HepG2 (cell line): ENCODE data around the gene SLC8B1. TPM values are rescaled to one million over a fixed set of nuclear protein-coding genes. Genes with fewer than 3 reads are reported as not detected.

Source experiments
- ATAC-seq: fragments of 200-7000 bp; cut with Tn5 transposase; 3 replicates; pipeline ENCODE4 v1.9.1; 2020; ENCODE audit warnings: mild to moderate bottlenecking, moderate library complexity
- BruUV-seq: library from RNA; stranded (reverse); fragments of 400-500 nt; replicated peaks from 2 replicates; lab custom pipeline; 2021; lab: Mats Ljungman, UMichigan
- CTCF ChIA-PET: fragments of 300-600 bp; formaldehyde crosslinking; extraction: SDS; loops from one replicate; lab custom pipeline; 2021; ENCODE audit warnings: low total read pairs, inconsistent platforms, low intra/inter-chr PET ratio; lab: Yijun Ruan, JAX
- POLR2A ChIA-PET: fragments of 350-600 bp; sonication (Branson Sonifier 250); formaldehyde crosslinking; loops from one replicate; lab custom pipeline; 2020; ENCODE audit warnings: antibody characterized with exemption, inconsistent platforms; lab: Yijun Ruan, JAX
- DNase-seq: peaks from one replicate; pipeline ENCODE4 v3.0.0-alpha.2; 2015; ENCODE audit warnings: low spot score
- FAIRE-seq: peaks from 3 replicates; lab custom pipeline; 2011; peaks lifted over from hg19 to GRCh38; lab: Jason Lieb, UNC
- H2AFZ ChIP-seq: one replicate; pipeline ENCODE4 v1.6.1; 2011; ENCODE audit warnings: low read length, inconsistent platforms
- H3K27ac ChIP-seq: fragments of 300-600 bp; 3 replicates; pipeline ENCODE4 v1.8.0; 2011; ENCODE audit warnings: mixed run types, mild to moderate bottlenecking, mixed read lengths, low read length, inconsistent platforms; ENCODE audit not compliant: insufficient read depth; ENCODE audit errors: extremely low read length
- H3K27me3 ChIP-seq, 2 experiments: fragments of 200-600 bp in 1 of 2; 2 replicates in 1 of 2; 3 replicates in 1 of 2; pipeline versions ENCODE4 v1.6.0 to v1.8.0; 2011; ENCODE audit warnings: low read length in 2 of 2, mild to moderate bottlenecking in 2 of 2, moderate library complexity in 2 of 2, inconsistent platforms in 1 of 2; ENCODE audit not compliant: insufficient read depth in 2 of 2, control insufficient read depth in 1 of 2
- H3K36me3 ChIP-seq, 2 experiments: fragments of 200-600 bp in 1 of 2; replicated peaks in 1 of 2; 2 replicates in 1 of 2; 3 replicates in 1 of 2; pipeline versions ENCODE4 v1.5.1 to v1.8.0; 2011; ENCODE audit warnings: low read length in 2 of 2, inconsistent platforms in 1 of 2; ENCODE audit not compliant: insufficient read depth in 2 of 2, control insufficient read depth in 1 of 2
- H3K4me1 ChIP-seq: 2 replicates; pipeline ENCODE4 v1.5.1; 2012; ENCODE audit warnings: low read length, inconsistent platforms; ENCODE audit not compliant: insufficient read depth
- H3K4me2 ChIP-seq: 2 replicates; pipeline ENCODE4 v1.6.0; 2011; ENCODE audit warnings: low read depth, low read length, inconsistent platforms
- H3K4me3 ChIP-seq, 3 experiments: fragments of 200-600 bp in 1 of 3; sonication (generic), shearing (Covaris generic) in 1 of 3; replicated peaks in 1 of 3; 2 replicates each; pipeline ENCODE4 v1.5.1; 2011 to 2016; ENCODE audit warnings: low read length in 3 of 3, inconsistent platforms in 2 of 3, low read depth in 2 of 3, mild to moderate bottlenecking in 2 of 3, control low read depth in 1 of 3, mixed read lengths in 1 of 3; ENCODE audit not compliant: insufficient read depth in 1 of 3
- H3K79me2 ChIP-seq: one replicate; pipeline ENCODE4 v1.6.1; 2011; ENCODE audit warnings: low read length, inconsistent platforms; ENCODE audit not compliant: insufficient read depth
- H3K9ac ChIP-seq: 2 replicates; pipeline ENCODE4 v1.6.0; 2011; ENCODE audit warnings: mild to moderate bottlenecking, low read depth, low read length, inconsistent platforms; ENCODE audit not compliant: insufficient read depth
- H3K9me3 ChIP-seq: 2 replicates; pipeline ENCODE4 v1.5.1; 2012; ENCODE audit warnings: mild to moderate bottlenecking, low read length
- H4K20me1 ChIP-seq: 2 replicates; pipeline ENCODE4 v1.6.0; 2011; ENCODE audit warnings: inconsistent platforms, mild to moderate bottlenecking, low read length, moderate library complexity; ENCODE audit not compliant: insufficient read depth
- ESRRA ChIP-seq: sonication (generic); formaldehyde crosslinking; IDR thresholded peaks from 2 replicates; pipeline ENCODE4 v1.5.1; 2020; ENCODE audit warnings: mild to moderate bottlenecking, low read depth, missing genetic modification reagents
- FOXJ3 ChIP-seq: sonication (generic); formaldehyde crosslinking; IDR thresholded peaks from 2 replicates; pipeline ENCODE4 v1.4.0; 2020; ENCODE audit warnings: missing genetic modification reagents, mild to moderate bottlenecking, borderline replicate concordance
- HDAC1 ChIP-seq: sonication (generic); formaldehyde crosslinking; IDR thresholded peaks from 2 replicates; pipeline ENCODE4 v1.5.1; 2020; ENCODE audit warnings: mild to moderate bottlenecking, missing genetic modification reagents
- HNF4A ChIP-seq: sonication (generic); formaldehyde crosslinking; IDR thresholded peaks from 2 replicates; pipeline ENCODE4 v1.4.0; 2020; ENCODE audit warnings: missing genetic modification reagents
- HNF4G ChIP-seq, 2 experiments: sonication (generic) in 1 of 2; formaldehyde crosslinking in 1 of 2; IDR thresholded peaks; 2 replicates each; pipeline versions ENCODE4 v1.4.0 to v1.6.1; 2011 to 2020; ENCODE audit warnings: borderline replicate concordance in 2 of 2, low read depth in 2 of 2, mild to moderate bottlenecking in 2 of 2, low read length in 1 of 2, missing genetic modification reagents in 1 of 2, moderate library complexity in 1 of 2
- HOXA3 ChIP-seq: sonication (generic); formaldehyde crosslinking; IDR thresholded peaks from 2 replicates; pipeline ENCODE4 v1.5.0; 2020; ENCODE audit warnings: missing genetic modification reagents
- LCORL ChIP-seq, 2 experiments: fragments of 450-650 bp in 1 of 2; sonication (generic) in 1 of 2; formaldehyde crosslinking in 1 of 2; IDR thresholded peaks; 2 replicates each; pipeline versions ENCODE4 v1.5.0 to v1.6.1; 2017 to 2020; ENCODE audit warnings: antibody characterized with exemption in 1 of 2, missing genetic modification reagents in 1 of 2
- NR2F1 ChIP-seq, 2 experiments: fragments of 450-650 bp in 1 of 2; formaldehyde crosslinking in 1 of 2; IDR thresholded peaks; 2 replicates each; pipeline versions ENCODE4 v1.5.0 to v1.6.1; 2016 to 2020; ENCODE audit warnings: mild to moderate bottlenecking in 1 of 2, missing compliant biosample characterization in 1 of 2, missing genetic modification reagents in 1 of 2, moderate library complexity in 1 of 2
- NR2F2 ChIP-seq: IDR thresholded peaks from 2 replicates; pipeline ENCODE4 v1.6.1; 2012; ENCODE audit warnings: low read depth, inconsistent platforms, borderline replicate concordance
- PITX1 ChIP-seq: sonication (generic); formaldehyde crosslinking; IDR thresholded peaks from 2 replicates; pipeline ENCODE4 v1.5.1; 2020; ENCODE audit warnings: mild to moderate bottlenecking, missing genetic modification reagents
- RARA ChIP-seq: IDR thresholded peaks from 2 replicates; pipeline ENCODE4 v1.6.1; 2016; ENCODE audit warnings: missing genetic modification reagents, missing compliant biosample characterization
- ZNF296 ChIP-seq: sonication (generic); formaldehyde crosslinking; conservative IDR thresholded peaks from 2 replicates; pipeline ENCODE4 v1.5.0; 2020; ENCODE audit warnings: mild to moderate bottlenecking, missing genetic modification reagents
- ZSCAN21 ChIP-seq: sonication (generic); formaldehyde crosslinking; IDR thresholded peaks from 2 replicates; pipeline ENCODE4 v1.8.0; 2022; ENCODE audit warnings: mild to moderate bottlenecking, missing genetic modification reagents, moderate library complexity, borderline replicate concordance
- WGBS: methylation state at CpG from one replicate; pipeline ENCODE4 v1.1.6; 2017; ENCODE audit warnings: low lambda C conversion rate; 5-methylcytosine and 5-hydroxymethylcytosine counted together
- in situ Hi-C: cut with HindIII; loops from 2 replicates; pipeline ENCODE4 v1.10.0; 2017; ENCODE audit warnings: low pct_unique_long_range_greater_than_20kb; ENCODE audit not compliant: extremely low pct_ligation_motif_present
- intact Hi-C: fragments of 100-400 bp; cut with micrococcal nuclease; formaldehyde crosslinking; loops from one replicate; pipeline ENCODE4 v1.10.0; 2022; ENCODE audit not compliant: unreplicated experiment
- polyA plus RNA-seq, 8 experiments: library from polyadenylated mRNA; depleted of rRNA in 3 of 8; stranded (reverse) in 7 of 8; unstranded in 1 of 8; fragments of >200 nt; fragmentation: Illumina TruSeq in 4 of 8; extraction: Trizol in 4 of 8; gene quantifications; 2 replicates each; pipeline versions ENCODE4 v1.2.1 to v1.2.3, GENCODE V29; 2011 to 2016; ENCODE audit warnings: low read depth in 4 of 8, missing spikeins in 1 of 8, mixed read lengths in 1 of 8; ENCODE audit not compliant: insufficient read depth in 1 of 8
- total RNA-seq, 5 experiments: library from RNA; depleted of rRNA; stranded (reverse); fragments of >200 nt; fragmentation: Illumina TruSeq; extraction: Trizol; gene quantifications; 2 replicates each; pipeline ENCODE4 v1.2.3, GENCODE V29; 2016; ENCODE audit warnings: low read depth in 1 of 5
- TF ChIP-seq, protein P1 (sequence below): sonication (generic); formaldehyde crosslinking; IDR thresholded peaks from 2 replicates; pipeline ENCODE4 v1.5.1; 2020; ENCODE audit warnings: mild to moderate bottlenecking, missing genetic modification reagents, moderate library complexity
- TF ChIP-seq, protein P2 (sequence below): IDR thresholded peaks from 2 replicates; pipeline ENCODE4 v1.4.0; 2020; ENCODE audit warnings: mild to moderate bottlenecking, missing genetic modification reagents

The SLC8B1 gene
- total and polyA plus RNA-seq, 2 of the 13 experiments (the other 11 are each of a cell fraction or from before 2014, with no cell fraction given), result 6.8 to 8.0 TPM

GRCh38 chr12:113269257-113269943 is 65.5 kb downstream of the SLC8B1 start:
- WGBS, result 98% methylated on average over 8 of the region's 12 CpGs
- Histone ChIP-seq H3K27me3 (no peaks in the 10 kb centered on the region), H4K20me1 (no peaks in the 10 kb centered on the region), H2AFZ (no peak overlapping the region), H3K4me2 (no peak overlapping the region), H3K27ac (no peak overlapping the region), H3K4me3 (no peak overlapping the region), H3K9me3 (no peaks in the 10 kb centered on the region), H3K4me1 (peaks cover 43% of the 10 kb centered on the region), H3K79me2 (no peaks in the 10 kb centered on the region), H3K36me3 (peaks cover 6% of the 10 kb centered on the region in 2 experiments; a peak in 4 of 5 replicates), H3K9ac (no peak overlapping the region)
- ATAC-seq (no peak), FAIRE-seq (no peak), DNase-seq (no peak)
- intact Hi-C loops (no loop called here), in situ Hi-C loops (no loop called here)
- no TSS peak for BruUV-seq
- ChIA-PET POLR2A (interaction anchor here (0.8 to 1.4 kb wide), 4 partner anchors 39 to 66 kb away, joined by 3 to 10 read pairs (median 5); no protein-coding TSS in a partner anchor), CTCF (no interaction called here)
- peak; percentile 95 for TF ChIP-seq ESRRA (CRISPR knock-in tag)
- TF ChIP-seq NR2F2, result 0 out of 2 replicates have a peak, but pooled peaks have one; percentile 20
- TF ChIP-seq NR2F1 (CRISPR knock-in tag; IDR thresholded peaks at IDR 0.05), result peak; percentile 58 to 87; a peak in 3 of 4 replicates
- peak; percentile 84 for TF ChIP-seq HNF4A (CRISPR knock-in tag)
- no peak for TF ChIP-seq ZNF296 (CRISPR knock-in tag)
- TF ChIP-seq, protein P1, sequence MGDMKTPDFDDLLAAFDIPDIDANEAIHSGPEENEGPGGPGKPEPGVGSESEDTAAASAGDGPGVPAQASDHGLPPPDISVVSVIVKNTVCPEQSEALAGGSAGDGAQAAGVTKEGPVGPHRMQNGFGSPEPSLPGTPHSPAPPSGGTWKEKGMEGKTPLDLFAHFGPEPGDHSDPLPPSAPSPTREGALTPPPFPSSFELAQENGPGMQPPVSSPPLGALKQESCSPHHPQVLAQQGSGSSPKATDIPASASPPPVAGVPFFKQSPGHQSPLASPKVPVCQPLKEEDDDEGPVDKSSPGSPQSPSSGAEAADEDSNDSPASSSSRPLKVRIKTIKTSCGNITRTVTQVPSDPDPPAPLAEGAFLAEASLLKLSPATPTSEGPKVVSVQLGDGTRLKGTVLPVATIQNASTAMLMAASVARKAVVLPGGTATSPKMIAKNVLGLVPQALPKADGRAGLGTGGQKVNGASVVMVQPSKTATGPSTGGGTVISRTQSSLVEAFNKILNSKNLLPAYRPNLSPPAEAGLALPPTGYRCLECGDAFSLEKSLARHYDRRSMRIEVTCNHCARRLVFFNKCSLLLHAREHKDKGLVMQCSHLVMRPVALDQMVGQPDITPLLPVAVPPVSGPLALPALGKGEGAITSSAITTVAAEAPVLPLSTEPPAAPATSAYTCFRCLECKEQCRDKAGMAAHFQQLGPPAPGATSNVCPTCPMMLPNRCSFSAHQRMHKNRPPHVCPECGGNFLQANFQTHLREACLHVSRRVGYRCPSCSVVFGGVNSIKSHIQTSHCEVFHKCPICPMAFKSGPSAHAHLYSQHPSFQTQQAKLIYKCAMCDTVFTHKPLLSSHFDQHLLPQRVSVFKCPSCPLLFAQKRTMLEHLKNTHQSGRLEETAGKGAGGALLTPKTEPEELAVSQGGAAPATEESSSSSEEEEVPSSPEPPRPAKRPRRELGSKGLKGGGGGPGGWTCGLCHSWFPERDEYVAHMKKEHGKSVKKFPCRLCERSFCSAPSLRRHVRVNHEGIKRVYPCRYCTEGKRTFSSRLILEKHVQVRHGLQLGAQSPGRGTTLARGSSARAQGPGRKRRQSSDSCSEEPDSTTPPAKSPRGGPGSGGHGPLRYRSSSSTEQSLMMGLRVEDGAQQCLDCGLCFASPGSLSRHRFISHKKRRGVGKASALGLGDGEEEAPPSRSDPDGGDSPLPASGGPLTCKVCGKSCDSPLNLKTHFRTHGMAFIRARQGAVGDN (CRISPR knock-in tag), result peak; percentile 40; the same call in 1 of the 2 replicates
- TF ChIP-seq PITX1, result no peak
- TF ChIP-seq HOXA3 (CRISPR knock-in tag), result 0 out of 2 replicates have a peak, but pooled peaks have one; percentile 27
- TF ChIP-seq RARA (CRISPR knock-in tag), result peak; percentile 44; the same call in 1 of the 2 replicates
- TF ChIP-seq, protein P2, sequence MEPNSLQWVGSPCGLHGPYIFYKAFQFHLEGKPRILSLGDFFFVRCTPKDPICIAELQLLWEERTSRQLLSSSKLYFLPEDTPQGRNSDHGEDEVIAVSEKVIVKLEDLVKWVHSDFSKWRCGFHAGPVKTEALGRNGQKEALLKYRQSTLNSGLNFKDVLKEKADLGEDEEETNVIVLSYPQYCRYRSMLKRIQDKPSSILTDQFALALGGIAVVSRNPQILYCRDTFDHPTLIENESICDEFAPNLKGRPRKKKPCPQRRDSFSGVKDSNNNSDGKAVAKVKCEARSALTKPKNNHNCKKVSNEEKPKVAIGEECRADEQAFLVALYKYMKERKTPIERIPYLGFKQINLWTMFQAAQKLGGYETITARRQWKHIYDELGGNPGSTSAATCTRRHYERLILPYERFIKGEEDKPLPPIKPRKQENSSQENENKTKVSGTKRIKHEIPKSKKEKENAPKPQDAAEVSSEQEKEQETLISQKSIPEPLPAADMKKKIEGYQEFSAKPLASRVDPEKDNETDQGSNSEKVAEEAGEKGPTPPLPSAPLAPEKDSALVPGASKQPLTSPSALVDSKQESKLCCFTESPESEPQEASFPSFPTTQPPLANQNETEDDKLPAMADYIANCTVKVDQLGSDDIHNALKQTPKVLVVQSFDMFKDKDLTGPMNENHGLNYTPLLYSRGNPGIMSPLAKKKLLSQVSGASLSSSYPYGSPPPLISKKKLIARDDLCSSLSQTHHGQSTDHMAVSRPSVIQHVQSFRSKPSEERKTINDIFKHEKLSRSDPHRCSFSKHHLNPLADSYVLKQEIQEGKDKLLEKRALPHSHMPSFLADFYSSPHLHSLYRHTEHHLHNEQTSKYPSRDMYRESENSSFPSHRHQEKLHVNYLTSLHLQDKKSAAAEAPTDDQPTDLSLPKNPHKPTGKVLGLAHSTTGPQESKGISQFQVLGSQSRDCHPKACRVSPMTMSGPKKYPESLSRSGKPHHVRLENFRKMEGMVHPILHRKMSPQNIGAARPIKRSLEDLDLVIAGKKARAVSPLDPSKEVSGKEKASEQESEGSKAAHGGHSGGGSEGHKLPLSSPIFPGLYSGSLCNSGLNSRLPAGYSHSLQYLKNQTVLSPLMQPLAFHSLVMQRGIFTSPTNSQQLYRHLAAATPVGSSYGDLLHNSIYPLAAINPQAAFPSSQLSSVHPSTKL (CRISPR knock-in tag), result peak; percentile 57
- peak; percentile 37; the same call in 1 of the 2 replicates for TF ChIP-seq HDAC1 (CRISPR knock-in tag)
- TF ChIP-seq FOXJ3, result no peak
- TF ChIP-seq ZSCAN21 (CRISPR knock-in tag), result 0 out of 2 replicates have a peak, but pooled peaks have one; percentile 6
- peak; percentile 9; the same call in 1 of the 2 replicates for TF ChIP-seq HNF4G (IDR thresholded peaks at IDR 0.05; ENCODE audit: borderline replicate concordance, low read depth, low read length)
- no peak for TF ChIP-seq HNF4G (CRISPR knock-in tag; IDR thresholded peaks at IDR 0.05; ENCODE audit: borderline replicate concordance, low read depth)
- no peak for TF ChIP-seq LCORL (IDR thresholded peaks at IDR 0.05)
- TF ChIP-seq LCORL (CRISPR knock-in tag; IDR thresholded peaks at IDR 0.05), result 0 out of 2 replicates have a peak, but pooled peaks have one; percentile 2
